Activated naive CD8-positive, alpha-beta T cell treated with anti-CD3 and anti-CD28 coated beads, Interleukin-2, amount 50 U/mL, for 24 hours (primary cell): Measurements from ENCODE around the gene ADO.

Experiments
- ATAC-seq: fragments of 150-1000 bp; cut with Tn5 transposase; one replicate; pipeline ENCODE4 v1.10.0; 2021
- DNase-seq: peaks from one replicate; pipeline ENCODE4 v3.0.0; 2021
- H3K27ac Mint-ChIP-seq: one replicate; pipeline ENCODE4 v1.8.0; 2021; ENCODE audit warnings: mild to moderate bottlenecking, mixed read lengths
- H3K27me3 Mint-ChIP-seq: one replicate; pipeline ENCODE4 v1.8.0; 2021; ENCODE audit warnings: mixed read lengths
- H3K36me3 Mint-ChIP-seq: one replicate; pipeline ENCODE4 v1.8.0; 2021; ENCODE audit warnings: low read depth, mixed read lengths
- H3K4me1 Mint-ChIP-seq: one replicate; pipeline ENCODE4 v1.8.0; 2021; ENCODE audit warnings: mixed read lengths
- H3K4me3 Mint-ChIP-seq: one replicate; pipeline ENCODE4 v1.8.0; 2021; ENCODE audit warnings: mild to moderate bottlenecking, moderate library complexity, mixed read lengths
- H3K9me3 Mint-ChIP-seq: one replicate; pipeline ENCODE4 v1.8.0; 2021; ENCODE audit warnings: mixed read lengths

The ADO gene

DNA sequence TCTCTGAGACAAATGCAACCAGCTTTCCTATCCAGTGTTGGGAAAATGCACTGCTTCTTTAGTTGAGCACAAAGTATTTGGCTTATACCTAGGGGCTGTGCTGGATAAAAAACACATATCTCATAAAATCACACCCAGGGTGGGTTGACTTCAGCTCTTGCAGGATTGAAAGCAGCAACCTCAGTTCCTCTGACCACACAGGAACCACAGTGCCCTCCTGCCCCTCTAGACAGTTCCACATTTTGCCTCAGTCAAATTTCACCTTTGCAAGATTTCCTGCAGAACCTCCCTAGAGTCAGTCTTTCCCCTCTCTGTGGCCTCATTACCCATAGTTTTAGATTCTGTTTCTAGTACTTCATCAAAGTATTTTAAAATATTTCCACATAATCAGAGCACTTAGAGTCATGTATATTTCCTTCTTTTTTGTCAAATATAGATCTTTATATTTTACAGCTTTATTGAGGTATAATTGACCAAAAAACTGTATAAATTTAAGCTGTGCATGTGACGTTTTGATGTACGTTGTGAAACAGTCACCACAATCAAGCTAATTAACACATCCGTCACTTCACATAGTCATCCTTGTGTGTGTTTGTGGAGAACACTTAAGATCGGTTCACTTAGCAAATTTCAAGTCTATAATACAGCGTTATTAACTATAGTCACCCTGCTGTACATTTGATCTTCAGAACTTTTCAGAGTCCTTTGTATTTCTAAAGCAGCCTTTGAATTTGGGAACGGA, 48.6 kb downstream of the ADO start:
- peak overlapping the region; percentile 65 for H3K4me3 Mint-ChIP-seq
- H3K4me1 Mint-ChIP-seq: peaks cover 72% of the 10 kb centered on the region
- peak overlapping the region; percentile 96 for H3K27ac Mint-ChIP-seq

DNA sequence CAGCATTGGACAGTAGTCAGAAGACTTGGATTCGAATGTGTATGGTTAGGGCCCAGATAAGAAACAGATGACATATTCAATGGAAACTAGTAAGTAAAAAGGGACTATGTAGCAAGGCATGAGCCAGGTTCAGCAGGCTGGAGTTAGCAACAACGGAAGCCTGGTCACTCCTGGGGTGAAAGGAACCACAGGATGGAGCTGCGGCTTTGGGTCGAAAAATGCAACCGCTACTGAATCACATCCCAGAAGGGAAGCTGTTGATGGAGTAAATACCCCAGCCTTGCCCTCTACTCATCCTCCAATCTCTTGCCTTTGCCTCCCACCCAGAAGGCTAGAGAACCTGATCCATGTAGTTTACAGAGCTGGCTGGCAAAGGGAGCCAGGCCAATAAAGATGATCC, 49.2 kb downstream of the ADO start:
- Mint-ChIP-seq H3K27me3 (peaks cover 5% of the 10 kb centered on the region), H3K27ac (peak overlapping the region; percentile 96), H3K4me1 (peaks cover 72% of the 10 kb centered on the region), H3K36me3 (no peaks in the 10 kb centered on the region), H3K9me3 (peaks cover 7% of the 10 kb centered on the region), H3K4me3 (peak overlapping the region; percentile 65)
- peak; percentile 62 for ATAC-seq
- DNase-seq: peak; percentile 72

More for the DNA sequence above, 48.6 kb downstream of the ADO start:
- Mint-ChIP-seq H3K9me3 (peaks cover 12% of the 10 kb centered on the region), H3K36me3 (no peaks in the 10 kb centered on the region), H3K27me3 (peaks cover 5% of the 10 kb centered on the region)
- DNase-seq (peak; percentile 65), ATAC-seq (peak; percentile 70)

DNA sequence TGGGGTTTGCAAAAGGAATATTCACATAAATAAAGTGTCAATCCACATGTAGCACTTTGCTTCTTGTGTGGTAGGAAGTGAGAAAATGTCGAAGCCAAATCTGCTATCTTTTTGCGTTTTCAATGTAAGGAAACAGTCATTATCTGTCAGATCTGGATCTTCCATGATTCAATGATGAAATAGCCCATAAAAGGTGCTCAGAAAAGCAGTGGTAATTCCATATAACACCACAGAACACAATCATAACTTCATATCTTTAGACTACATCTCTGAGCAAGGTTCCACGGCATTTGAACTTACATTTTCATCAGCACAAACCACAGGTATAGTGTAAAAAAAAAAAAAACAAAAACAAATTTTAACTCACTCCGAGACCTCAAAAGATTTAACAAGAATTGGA, 51.5 kb downstream of the ADO start:
- Mint-ChIP-seq H3K27me3 (peaks cover 5% of the 10 kb centered on the region), H3K4me1 (peaks cover 75% of the 10 kb centered on the region), H3K9me3 (no peaks in the 10 kb centered on the region), H3K27ac (peak overlapping the region; percentile 91), H3K4me3 (peak overlapping the region; percentile 24), H3K36me3 (no peaks in the 10 kb centered on the region)
- ATAC-seq (peak; percentile 31), DNase-seq (no peak)
